ENCODE results near the gene CRACR2B.

GRCh38 chr11:858053-858761, 30.5 kb downstream of the CRACR2B start:
- no peak for TF ChIP-seq CTCF (IDR thresholded peaks at IDR 0.05)
- TF ChIP-seq POLR2AphosphoS5 (IDR thresholded peaks at IDR 0.05): no peak
- no peak for TF ChIP-seq EP300 (IDR thresholded peaks at IDR 0.05; ENCODE audit: low read depth)

Measured in transverse colon (tissue), 4 donors.